PC-9 (cell line): ENCODE results near the gene TVP23A.

ENCODE experiments used
- CTCF ChIP-seq: fragments of 200-600 bp; sonication (generic); conservative IDR thresholded peaks from 2 replicates; pipeline ENCODE4 v1.6.1; 2017; ENCODE audit warnings: mixed run types, antibody characterized with exemption, mild to moderate bottlenecking, moderate library complexity
- EZH2 ChIP-seq: fragments of 200-600 bp; sonication (generic); IDR thresholded peaks from 2 replicates; pipeline ENCODE4 v1.8.0; 2017; ENCODE audit warnings: antibody characterized with exemption, low read depth

GRCh38 chr16:10728003-10728887 is 90.3 kb downstream of the TVP23A start:
- TF ChIP-seq EZH2 (no peak), CTCF (no peak)
